Stimulated activated CD4-positive, alpha-beta T cell treated with anti-CD3 and anti-CD28 coated beads, Interleukin-4, amount 100 ng/mL, for 48 hours (primary cell): ENCODE measurements around the gene LIMK2.
"Not testable (repeated sequence)": the region's sequence is repeated elsewhere in the genome, so short reads cannot be mapped to it uniquely, and the experiment has no call there.

ENCODE experiments used
- DNase-seq, 2 donors: peaks; one replicate each; pipeline ENCODE4 v3.0.0-alpha.2; 2020; ENCODE audit warnings: low read depth in 2 of 2

Gene LIMK2

GRCh38 chr22:31211482-31211861, 626 bp upstream of the LIMK2 start:
- DNase-seq: no peak

- DNase-seq: no peak
Observed at GRCh38 chr22:31212783-31213629, 908 bp downstream of the LIMK2 start.

GRCh38 chr22:31215018-31215535, 3.0 kb downstream of the LIMK2 start:
- no peak for DNase-seq

- no peak for DNase-seq
Observed at GRCh38 chr22:31218565-31219262, 6.6 kb downstream of the LIMK2 start.

- no peak for DNase-seq
Observed at GRCh38 chr22:31221084-31221483, 9.0 kb downstream of the LIMK2 start.

GRCh38 chr22:31222736-31223135, 10.6 kb downstream of the LIMK2 start:
- no peak for DNase-seq

GRCh38 chr22:31223786-31224191, 11.7 kb downstream of the LIMK2 start:
- DNase-seq: no peak

- DNase-seq: not testable (repeated sequence)
Observed at GRCh38 chr22:31224691-31225090, 12.6 kb downstream of the LIMK2 start.

- DNase-seq: no peak
Observed at GRCh38 chr22:31227186-31227585, 15.1 kb downstream of the LIMK2 start.

- no peak for DNase-seq
Observed at GRCh38 chr22:31229402-31230079, 17.4 kb downstream of the LIMK2 start.

- no peak for DNase-seq
Observed at GRCh38 chr22:31230155-31230870, 18.2 kb downstream of the LIMK2 start.

- DNase-seq: no peak
Observed at GRCh38 chr22:31230871-31231621, 18.9 kb downstream of the LIMK2 start.

GRCh38 chr22:31233001-31233400, 20.9 kb downstream of the LIMK2 start:
- DNase-seq: no peak

- no peak for DNase-seq
Observed at GRCh38 chr22:31235081-31235480, 23.0 kb downstream of the LIMK2 start.

- DNase-seq: not testable (repeated sequence)
Observed at GRCh38 chr22:31236044-31236443, 23.9 kb downstream of the LIMK2 start.

GRCh38 chr22:31238057-31238456, 26.0 kb downstream of the LIMK2 start:
- DNase-seq: no peak

GRCh38 chr22:31239771-31240370, 27.8 kb downstream of the LIMK2 start:
- DNase-seq: no peak

- no peak for DNase-seq
Observed at GRCh38 chr22:31241200-31241599, 29.1 kb downstream of the LIMK2 start.

- no peak for DNase-seq
Observed at GRCh38 chr22:31241936-31242335, 29.8 kb downstream of the LIMK2 start.

GRCh38 chr22:31243339-31244045, 31.4 kb downstream of the LIMK2 start:
- no peak for DNase-seq
